Measurements from ENCODE around the gene BOD1. TPM values are rescaled to one million over a fixed set of nuclear protein-coding genes. Genes with fewer than 3 reads are reported as not detected.
"Not testable (repeated sequence)": the region's sequence is repeated elsewhere in the genome, so short reads cannot be mapped to it uniquely, and the experiment has no call there.

The BOD1 gene
- total RNA-seq, 1 donor from 2014 or later: 50.6 TPM

- DNase-seq (ENCODE audit: low read depth in 2 of 2): peak; percentile 84 to 86
These were observed 420 bp downstream of the BOD1 start for GRCh38 chr5:173615884-173616576.

GRCh38 chr5:173614591-173614990 lies 1.9 kb downstream of the BOD1 start:
- no peak for DNase-seq (ENCODE audit: low read depth in 2 of 2)

DNA sequence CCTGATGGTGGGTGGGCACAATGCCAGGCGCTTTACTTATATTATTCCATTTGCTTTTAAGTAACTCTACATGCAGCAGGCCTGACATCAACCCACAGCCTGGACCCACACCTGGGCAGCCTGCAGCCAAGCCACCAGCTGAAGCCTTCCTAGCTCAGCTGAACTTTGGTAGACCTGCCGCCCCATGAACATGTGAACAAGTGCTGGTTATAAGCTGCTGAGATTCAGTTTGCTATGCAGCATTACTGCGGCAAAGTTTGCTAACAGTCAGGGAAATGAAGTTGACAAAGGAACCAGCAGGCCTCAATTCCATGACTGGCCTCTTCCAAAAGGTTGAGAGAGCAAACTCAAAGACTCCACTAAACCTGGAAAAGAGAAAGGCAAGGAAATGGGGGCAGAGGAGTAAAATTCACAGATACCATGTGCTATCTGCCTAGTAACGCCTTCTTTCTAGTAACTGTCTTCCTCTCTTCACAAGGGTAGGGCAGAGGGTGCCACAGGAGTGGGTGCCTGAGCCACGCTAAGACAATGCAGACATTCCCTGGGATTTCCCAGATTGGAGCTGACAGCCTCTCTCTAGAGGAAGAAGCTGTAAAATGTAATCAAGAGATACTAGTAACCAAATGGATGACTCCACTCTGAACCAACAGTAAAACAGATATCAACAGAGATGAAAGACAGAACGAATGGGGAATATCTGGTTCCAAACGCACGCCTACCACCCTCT lies 2.9 kb downstream of the BOD1 start:
- DNase-seq (ENCODE audit: low read depth in 2 of 2): no peak

GRCh38 chr5:173612948-173613347 lies 3.5 kb downstream of the BOD1 start:
- DNase-seq (ENCODE audit: low read depth in 2 of 2): no peak

DNA sequence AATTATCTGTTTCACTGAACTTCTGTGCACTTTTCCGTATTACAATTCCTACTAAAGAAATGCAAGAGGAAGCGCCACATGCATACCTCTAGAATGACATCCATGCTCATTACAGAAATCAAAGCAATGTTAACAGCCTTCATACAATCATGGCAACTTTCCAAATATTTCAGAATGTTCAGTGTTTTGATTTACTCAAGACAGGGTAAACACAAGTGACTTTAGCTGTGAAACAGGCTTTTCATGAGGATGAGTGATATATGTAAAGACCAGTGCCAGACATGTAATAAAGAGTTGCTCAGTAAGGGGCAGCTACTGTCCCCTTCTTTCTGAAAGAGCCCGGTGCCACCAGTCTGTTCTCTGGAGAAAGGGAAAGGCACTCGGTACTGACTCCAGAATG lies 4.7 kb downstream of the BOD1 start:
- peak in 1 of 2 donors; percentile 17 for DNase-seq (ENCODE audit: low read depth in 2 of 2)

DNA sequence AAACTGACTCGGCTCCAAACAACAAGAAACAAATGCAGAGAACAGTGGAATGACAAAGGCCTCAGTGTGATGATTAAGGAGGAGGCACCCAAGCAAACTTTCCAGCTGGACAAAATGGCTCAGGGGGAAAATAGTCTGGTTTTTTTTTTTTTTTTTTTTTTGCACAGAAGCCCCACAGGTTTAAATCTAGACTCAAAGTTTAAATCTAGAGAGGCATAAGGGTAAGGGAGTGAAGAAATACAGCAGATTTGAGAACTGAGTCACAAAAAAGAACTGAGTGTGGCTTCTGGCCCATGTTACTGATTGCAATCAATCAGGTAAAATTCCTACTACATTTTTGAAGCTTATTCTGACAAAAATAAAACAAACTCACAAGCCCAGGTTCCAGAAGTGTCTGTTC lies 12.3 kb downstream of the BOD1 start:
- no peak for DNase-seq (ENCODE audit: low read depth in 2 of 2)

DNA sequence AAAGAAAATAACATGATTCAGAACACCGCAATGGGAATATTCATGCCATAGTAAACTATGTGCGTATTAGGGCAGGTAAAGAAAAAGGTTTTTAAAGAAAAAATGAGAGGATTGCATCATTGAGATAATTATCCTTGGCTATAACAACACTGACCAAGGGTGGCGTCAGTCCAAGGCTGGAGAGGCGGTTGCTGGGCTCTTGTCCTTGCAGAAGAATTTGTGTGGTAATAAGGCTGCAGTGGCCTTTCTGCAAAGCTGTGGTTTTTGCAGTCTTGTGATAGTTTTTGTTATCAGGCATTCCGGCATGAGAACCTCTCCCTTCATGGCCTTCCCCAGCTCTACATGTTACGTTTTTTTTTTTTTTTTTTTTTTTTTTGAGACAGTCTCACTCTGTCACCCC lies 14.0 kb downstream of the BOD1 start:
- DNase-seq (ENCODE audit: low read depth in 2 of 2): no peak

GRCh38 chr5:173598686-173599085 lies 17.8 kb downstream of the BOD1 start:
- no peak for DNase-seq (ENCODE audit: low read depth in 2 of 2)

DNA sequence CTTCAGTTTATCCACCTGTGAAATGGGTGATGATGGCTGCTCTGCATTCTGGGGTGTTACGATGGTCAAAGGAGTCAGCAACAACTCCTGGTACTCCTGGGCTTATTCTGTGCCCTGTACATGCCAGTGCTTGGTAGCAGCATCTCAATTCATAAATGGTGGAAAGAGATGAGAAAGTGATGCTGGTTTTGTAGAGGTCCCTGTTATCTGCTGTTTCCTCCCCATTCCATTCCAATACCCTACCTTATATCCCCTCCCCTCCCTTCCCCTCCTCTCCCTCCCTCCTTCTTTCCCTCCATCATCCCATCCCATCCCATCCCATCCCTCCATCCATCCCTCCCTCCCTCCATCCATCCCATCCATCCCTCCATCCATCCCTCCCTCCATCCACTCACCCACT lies 19.1 kb downstream of the BOD1 start:
- no peak for DNase-seq (ENCODE audit: low read depth in 2 of 2)

DNA sequence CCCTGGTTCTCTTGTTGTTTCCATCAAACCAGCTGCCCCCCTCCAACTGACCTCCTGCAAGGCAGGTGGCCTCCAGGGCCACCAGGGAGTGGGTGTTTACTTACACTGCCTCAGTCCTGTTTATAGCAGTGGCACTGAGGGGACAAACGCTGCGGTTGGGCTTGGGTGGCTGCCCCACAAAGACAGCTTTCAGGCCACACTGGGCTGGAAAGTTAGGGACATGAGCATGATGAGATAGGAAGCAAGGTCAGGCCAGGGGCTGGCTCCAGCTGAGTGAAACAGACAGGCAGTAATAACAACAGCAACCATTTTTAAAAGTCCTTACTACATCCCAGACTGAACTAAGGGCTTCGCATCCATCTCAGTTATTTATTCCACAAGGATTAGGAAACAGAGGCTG lies 20.6 kb downstream of the BOD1 start:
- DNase-seq (ENCODE audit: low read depth in 2 of 2): no peak

GRCh38 chr5:173594061-173594460 lies 22.4 kb downstream of the BOD1 start:
- DNase-seq (ENCODE audit: low read depth in 2 of 2): no peak

DNA sequence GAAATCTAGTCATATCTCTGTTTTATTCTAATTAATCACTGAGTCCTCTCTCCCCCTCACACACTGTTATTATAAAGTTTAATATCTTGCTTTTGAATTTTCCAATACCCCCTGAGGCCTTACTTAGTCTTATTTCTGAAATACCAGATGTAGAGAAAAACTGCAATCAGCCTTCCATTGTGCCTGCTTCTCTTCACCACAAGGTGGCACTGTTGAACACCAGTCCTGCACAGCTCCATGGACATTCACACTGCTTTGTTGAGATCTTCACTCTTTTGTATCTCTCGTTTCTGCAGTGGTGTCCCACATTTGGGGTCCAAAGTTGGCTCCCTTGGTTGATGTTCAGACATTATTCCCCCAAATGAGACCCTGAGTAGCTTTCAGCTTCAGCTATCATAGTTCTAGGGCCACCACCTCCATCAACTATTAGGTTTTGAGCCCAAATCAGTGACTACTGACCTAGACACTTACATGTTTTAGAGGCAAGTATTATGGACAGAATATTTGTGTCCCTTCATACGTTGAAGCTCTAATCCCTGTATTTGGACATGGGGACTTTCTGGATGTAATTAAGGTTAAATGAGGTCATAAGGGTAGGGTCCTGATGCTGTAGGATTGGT lies 24.3 kb downstream of the BOD1 start:
- peak in 1 of 2 donors; percentile 33 for DNase-seq (ENCODE audit: low read depth in 2 of 2)

- DNase-seq (ENCODE audit: low read depth in 2 of 2): no peak
These were observed 25.4 kb downstream of the BOD1 start for GRCh38 chr5:173591056-173591514.

DNA sequence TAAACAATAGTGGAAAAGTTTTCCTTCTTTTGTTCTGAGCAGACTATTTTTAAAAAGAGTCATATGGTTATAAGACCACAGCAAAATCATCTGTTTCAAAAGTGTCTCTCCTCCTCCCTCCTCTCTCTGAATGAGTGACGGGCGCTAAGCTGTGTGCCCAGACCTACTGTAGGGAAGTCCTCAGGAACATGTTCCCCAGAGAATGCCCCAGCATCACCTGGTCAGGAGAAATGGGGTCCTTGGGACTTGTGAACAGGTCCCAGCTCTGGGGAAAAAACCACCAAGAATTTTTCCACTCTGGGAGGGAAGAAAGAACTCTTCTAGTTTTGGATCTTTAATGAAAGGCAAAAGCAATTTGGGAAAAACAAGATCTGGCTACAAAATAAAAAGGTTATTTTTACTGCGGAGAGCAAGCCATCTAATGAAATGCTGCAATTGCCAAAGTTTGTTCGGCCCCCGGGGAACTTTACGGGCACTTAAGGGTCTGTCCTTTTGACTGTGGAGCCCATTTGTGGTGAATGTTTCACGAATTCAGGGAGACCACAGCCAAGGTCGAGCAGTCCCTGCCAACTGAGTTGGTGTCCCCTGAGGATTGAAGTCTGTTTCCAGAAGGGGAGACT lies 25.9 kb downstream of the BOD1 start:
- no peak for DNase-seq (ENCODE audit: low read depth in 2 of 2)

- DNase-seq (ENCODE audit: low read depth in 2 of 2): not testable (repeated sequence)
These were observed 30.3 kb downstream of the BOD1 start for GRCh38 chr5:173586133-173586532.

- no peak for DNase-seq (ENCODE audit: low read depth in 2 of 2)
These were observed 33.1 kb downstream of the BOD1 start for GRCh38 chr5:173583346-173583745.

DNA sequence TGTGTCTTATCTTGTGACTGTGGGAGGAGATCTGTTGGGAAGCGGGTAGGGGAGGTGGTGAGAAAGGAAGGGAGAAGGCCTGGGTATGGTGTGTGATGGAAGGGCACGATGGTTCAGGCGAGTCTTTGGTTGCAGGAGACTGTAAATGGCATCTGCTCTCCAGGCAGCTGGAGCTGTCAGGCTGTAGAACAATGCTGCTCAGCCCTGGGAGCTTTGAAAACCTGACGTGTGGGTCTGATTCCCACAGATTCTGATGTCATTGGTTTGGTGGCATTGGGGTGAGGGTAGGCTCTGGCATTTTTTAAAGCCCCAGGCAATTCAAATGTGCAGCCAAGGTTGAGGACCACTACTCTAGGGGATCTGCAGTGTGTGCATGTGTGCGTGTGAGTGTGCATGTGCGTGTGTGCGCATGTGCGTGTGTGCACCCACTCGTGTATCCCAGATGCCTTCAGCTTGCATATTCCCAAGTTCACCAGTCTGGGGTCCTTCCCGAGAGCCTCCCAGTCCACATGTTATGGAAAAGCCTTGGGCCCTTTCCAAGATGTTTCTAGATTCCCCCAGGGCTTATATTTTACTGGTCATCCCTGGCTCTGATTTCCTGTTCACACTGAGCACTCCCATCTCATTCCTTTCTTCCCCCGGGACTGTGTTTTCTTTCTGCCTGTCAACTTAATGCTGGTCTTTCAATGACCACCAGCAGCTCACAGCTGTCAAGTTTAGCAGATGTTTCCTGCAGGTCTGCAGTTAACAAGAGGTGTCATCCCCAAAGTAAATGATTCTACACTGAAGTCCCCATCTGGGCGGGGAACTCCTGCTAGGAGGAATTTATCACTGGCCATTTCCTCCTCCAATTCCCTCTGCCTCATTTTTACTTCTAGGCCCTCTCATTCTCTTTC lies 34.0 kb downstream of the BOD1 start:
- DNase-seq (ENCODE audit: low read depth in 2 of 2): peak in 1 of 2 donors; percentile 12

DNA sequence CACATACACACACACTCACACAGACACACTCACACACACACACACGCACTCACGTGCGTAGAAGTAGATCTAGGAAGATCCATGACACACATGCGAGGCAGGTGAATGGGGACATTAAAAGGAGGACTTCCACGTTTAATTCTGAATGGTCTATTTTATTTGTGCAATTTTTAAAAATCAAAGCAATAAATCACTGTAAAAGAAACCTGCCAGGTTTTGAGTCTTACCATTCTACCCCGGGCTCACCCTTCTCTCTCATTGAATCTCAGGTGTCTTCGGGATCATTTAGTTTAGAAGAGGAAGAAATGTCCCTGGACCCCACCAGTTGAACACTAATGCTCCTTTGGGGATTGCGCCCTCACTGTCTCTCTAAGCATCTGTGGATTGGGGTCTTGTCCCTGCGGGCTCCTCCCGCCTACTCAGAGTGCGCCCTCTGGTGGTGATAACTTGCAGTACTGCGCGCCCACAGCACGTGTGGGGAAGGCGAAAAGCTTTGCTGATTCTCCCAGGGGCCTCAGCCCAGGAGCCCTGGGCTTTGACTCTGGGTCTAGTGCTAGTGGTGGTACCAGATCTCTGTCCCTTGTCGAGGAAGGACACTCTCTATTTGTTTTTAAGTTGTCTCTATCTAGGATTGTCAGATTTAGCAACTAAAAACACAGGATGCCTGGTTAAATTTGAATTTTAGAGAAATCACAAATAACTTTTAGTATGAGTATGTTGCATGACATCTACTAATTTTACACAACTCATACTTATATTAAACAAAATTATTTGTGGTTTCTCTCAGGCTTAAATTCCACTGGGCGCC lies 34.8 kb downstream of the BOD1 start:
- DNase-seq (ENCODE audit: low read depth in 2 of 2): peak; percentile 53 to 60

DNA sequence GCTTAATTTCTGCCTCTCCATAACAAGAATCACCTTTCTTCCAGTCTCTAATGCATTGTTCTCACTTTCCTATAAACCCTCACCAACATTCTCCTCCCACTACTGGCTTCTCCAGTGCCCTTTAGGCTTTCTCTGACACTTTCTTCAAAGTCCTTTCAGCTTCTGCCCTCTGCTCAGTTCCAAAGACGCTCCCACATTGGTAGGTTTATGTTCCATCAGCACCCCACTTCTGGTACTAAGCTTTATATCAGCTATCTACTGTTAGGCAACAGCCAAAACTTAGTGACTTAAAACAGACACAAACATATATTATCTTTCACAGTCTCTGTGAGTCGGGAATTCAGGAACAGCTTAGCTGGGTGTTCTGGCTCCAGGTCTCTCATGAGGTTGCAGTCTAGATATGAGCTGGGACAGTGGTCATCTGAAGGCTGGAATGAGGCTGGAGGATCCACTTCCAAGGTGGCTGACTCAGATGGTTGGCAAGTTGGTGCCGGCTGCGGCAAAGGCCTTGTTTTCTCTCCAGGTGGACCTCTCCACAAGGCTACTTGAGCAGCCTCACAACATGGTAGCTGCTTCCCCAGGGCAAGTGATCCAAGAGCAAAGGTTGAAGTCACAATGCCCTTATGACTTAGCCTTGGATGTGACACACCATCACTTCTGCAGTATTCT lies 37.4 kb downstream of the BOD1 start:
- no peak for DNase-seq (ENCODE audit: low read depth in 2 of 2)

DNA sequence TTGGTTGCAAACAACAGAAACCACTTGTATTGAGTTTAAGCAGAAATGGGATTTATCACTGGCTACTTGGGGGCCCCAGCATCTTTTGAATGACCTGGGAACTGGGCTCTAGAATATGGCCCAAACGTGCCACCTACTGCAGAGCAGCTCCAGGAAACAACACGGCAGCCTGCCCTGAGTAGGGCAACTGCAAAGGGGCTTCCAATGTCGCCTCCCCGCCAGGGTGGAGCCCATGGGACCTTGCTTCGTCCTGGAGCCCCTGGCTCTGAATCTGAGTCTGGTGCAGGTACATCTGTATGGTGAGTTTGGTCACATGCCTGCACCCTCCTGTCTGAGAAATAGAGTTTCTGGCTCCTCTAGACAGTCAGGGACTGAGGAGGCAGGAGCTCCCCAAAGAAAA lies 38.6 kb downstream of the BOD1 start:
- DNase-seq (ENCODE audit: low read depth in 2 of 2): no peak

All from lung microvascular endothelial cell (primary cell).